ENCODE results near the gene PHTF1. TPM values are rescaled to one million over a fixed set of nuclear protein-coding genes. Genes with fewer than 3 reads are reported as not detected.

The PHTF1 gene
- 7.5 and 9.4 TPM in 2 replicates for total RNA-seq

DNA sequence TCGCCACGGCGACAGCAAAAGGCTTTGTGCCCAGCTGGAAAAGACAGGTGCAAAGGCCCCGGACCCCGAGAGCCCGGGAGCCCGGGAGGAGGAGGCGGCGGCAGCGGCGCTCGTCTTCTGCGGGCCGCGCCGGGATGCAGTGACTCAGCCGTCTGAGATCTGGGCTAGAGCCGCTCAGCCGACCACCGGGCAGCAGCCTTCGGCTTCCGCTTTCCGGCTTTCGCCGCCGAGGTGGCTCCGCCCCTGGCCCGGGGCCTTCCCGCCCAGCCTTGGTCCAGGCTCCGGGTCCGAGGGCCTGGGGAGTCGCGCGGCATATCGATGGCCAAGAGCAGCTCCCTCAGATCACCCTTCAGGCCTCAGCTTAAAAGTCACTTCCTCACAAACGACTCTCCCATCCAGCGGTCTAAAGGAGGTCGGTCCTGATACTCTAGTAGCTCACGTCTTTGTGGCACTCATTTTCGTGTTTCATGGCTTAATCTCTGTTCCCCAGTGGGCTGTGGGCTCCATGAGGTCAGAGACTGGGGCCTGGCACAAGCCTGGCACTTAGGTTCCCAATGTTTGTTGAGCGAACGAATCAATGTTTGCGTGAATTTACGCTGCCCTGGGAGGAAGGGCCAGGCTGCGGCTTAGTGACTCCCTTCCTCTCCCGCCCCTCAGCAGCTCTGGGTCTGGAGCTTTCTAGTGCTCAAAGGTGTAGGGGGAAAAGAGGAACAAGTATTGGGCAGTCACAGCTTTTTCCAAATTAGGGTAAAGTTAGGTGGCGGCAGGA lies at the start of gene PHTF1:
PHTF1 (minus strand) TSS at position 154 of the 769 bp plus-strand sequence. CDS start 783 bp downstream, outside the sequence.

Other genes with a start within 250 kb of the PHTF1 start
- gene RSBN1, start 53.0 kb upstream of the PHTF1 start, total RNA-seq: 12.3 and 18.7 TPM in 2 replicates
- gene PTPN22, start 112.2 kb upstream of the PHTF1 start, total RNA-seq: under 0.01 and 0.57 TPM in 2 replicates
- gene BCL2L15, start 128.1 kb upstream of the PHTF1 start, total RNA-seq: under 0.01 and 2.9 TPM in 2 replicates
- 4.1 and 9.0 TPM in 2 replicates for gene AP4B1, start 145.3 kb upstream of the PHTF1 start, total RNA-seq
- 1.0 and 2.3 TPM in 2 replicates for gene DCLRE1B, start 145.8 kb upstream of the PHTF1 start, total RNA-seq
- 30.8 and 44.9 TPM in 2 replicates for gene HIPK1, start 169.8 kb upstream of the PHTF1 start, total RNA-seq
- gene OLFML3, start 220.0 kb upstream of the PHTF1 start, total RNA-seq: under 0.01 and 1.4 TPM in 2 replicates